NB4 (cell line): ENCODE results near the gene TRIO.

Experiments used
- CTCF ChIP-seq: IDR thresholded peaks from one replicate; pipeline ENCODE4 v1.5.1; 2012; ENCODE audit warnings: low read depth, low read length
- MAX ChIP-seq: IDR thresholded peaks from 2 replicates; pipeline ENCODE4 v1.6.1; 2011; ENCODE audit warnings: low read depth, low read length
- POLR2A ChIP-seq: IDR thresholded peaks from 2 replicates; pipeline ENCODE4 v1.6.1; 2011; ENCODE audit warnings: mild to moderate bottlenecking; ENCODE audit not compliant: insufficient read length; ENCODE audit errors: extremely low read depth

- TF ChIP-seq CTCF, result no peak
- TF ChIP-seq MAX, result no peak
- no peak for TF ChIP-seq POLR2A
These were observed 214.3 kb downstream of the TRIO start for GRCh38 chr5:14357441-14357840.
